T-helper 2 cell (primary cell): Measurements from ENCODE around the gene NPTX1.

Experiments used
- DNase-seq, 5 experiments: peaks; one replicate each; pipeline versions ENCODE4 v3.0.0 to v3.0.0-alpha.2; 2012 to 2022

NPTX1 gene

GRCh38 chr17:80477647-80478478, 1.5 kb upstream of the NPTX1 start:
- peak in 2 of 5 experiments; percentile 15 to 33 for DNase-seq

- no peak for DNase-seq
These were observed 655 bp upstream of the NPTX1 start for GRCh38 chr17:80476877-80477646.

- no peak for DNase-seq
These were observed 1.2 kb downstream of the NPTX1 start for GRCh38 chr17:80474961-80475909.

- DNase-seq = no peak
These were observed 2.0 kb downstream of the NPTX1 start for GRCh38 chr17:80474231-80474960.

GRCh38 chr17:80473701-80474100, 2.7 kb downstream of the NPTX1 start:
- DNase-seq = no peak

GRCh38 chr17:80472996-80473395, 3.4 kb downstream of the NPTX1 start:
- DNase-seq = no peak

GRCh38 chr17:80471922-80472321, 4.5 kb downstream of the NPTX1 start:
- DNase-seq = peak in 1 of 5 experiments; percentile 37

GRCh38 chr17:80470603-80471002, 5.8 kb downstream of the NPTX1 start:
- no peak for DNase-seq

GRCh38 chr17:80469667-80470066, 6.7 kb downstream of the NPTX1 start:
- DNase-seq = no peak

GRCh38 chr17:80468781-80469493, 7.5 kb downstream of the NPTX1 start:
- DNase-seq = no peak

GRCh38 chr17:80468242-80468641, 8.2 kb downstream of the NPTX1 start:
- no peak for DNase-seq

- DNase-seq = no peak
These were observed 10.2 kb downstream of the NPTX1 start for GRCh38 chr17:80466188-80466705.

GRCh38 chr17:80465327-80465974, 11.0 kb downstream of the NPTX1 start:
- no peak for DNase-seq

GRCh38 chr17:80464486-80464885, 11.9 kb downstream of the NPTX1 start:
- no peak for DNase-seq

- no peak for DNase-seq
These were observed 12.5 kb downstream of the NPTX1 start for GRCh38 chr17:80463784-80464400.

GRCh38 chr17:80461528-80462160, 14.8 kb downstream of the NPTX1 start:
- DNase-seq = no peak

- DNase-seq = no peak
These were observed 16.0 kb downstream of the NPTX1 start for GRCh38 chr17:80460429-80460834.

- no peak for DNase-seq
These were observed 17.2 kb downstream of the NPTX1 start for GRCh38 chr17:80459234-80459633.

GRCh38 chr17:80458016-80458415, 18.4 kb downstream of the NPTX1 start:
- DNase-seq = no peak
